Activated naive CD4-positive, alpha-beta T cell treated with anti-CD3 and anti-CD28 coated beads, Interleukin-2, amount 50 U/mL, for 72 hours (primary cell): ENCODE data around the gene GRHL3. TPM values are rescaled to one million over a fixed set of nuclear protein-coding genes. Genes with fewer than 3 reads are reported as not detected.

Experiments
- ATAC-seq, 2 donors: fragments of 150-1000 bp; cut with Tn5 transposase; 2 replicates each; pipeline ENCODE4 v1.10.0; 2021; ENCODE audit warnings: mild to moderate bottlenecking in 2 of 2, moderate library complexity in 2 of 2
- DNase-seq, 2 donors: peaks; one replicate each; pipeline ENCODE4 v3.0.0; 2021 to 2022; ENCODE audit warnings: low spot score in 2 of 2
- H3K27ac Mint-ChIP-seq, 2 donors: one replicate each; pipeline ENCODE4 v1.8.0; 2022; ENCODE audit warnings: mild to moderate bottlenecking in 2 of 2, mixed read lengths in 2 of 2
- H3K36me3 Mint-ChIP-seq, 2 donors: one replicate each; pipeline ENCODE4 v1.8.0; 2022; ENCODE audit warnings: mixed read lengths in 2 of 2
- H3K9me3 Mint-ChIP-seq, 2 donors: one replicate each; pipeline ENCODE4 v1.8.0; 2022; ENCODE audit warnings: mixed read lengths in 2 of 2
- total RNA-seq, 2 donors: library from RNA; stranded (reverse); gene quantifications; one replicate each; pipeline ENCODE4 v1.2.3, GENCODE V29; 2022

The GRHL3 gene
- total RNA-seq, 2 donors from 2014 or later, result not detected

DNA sequence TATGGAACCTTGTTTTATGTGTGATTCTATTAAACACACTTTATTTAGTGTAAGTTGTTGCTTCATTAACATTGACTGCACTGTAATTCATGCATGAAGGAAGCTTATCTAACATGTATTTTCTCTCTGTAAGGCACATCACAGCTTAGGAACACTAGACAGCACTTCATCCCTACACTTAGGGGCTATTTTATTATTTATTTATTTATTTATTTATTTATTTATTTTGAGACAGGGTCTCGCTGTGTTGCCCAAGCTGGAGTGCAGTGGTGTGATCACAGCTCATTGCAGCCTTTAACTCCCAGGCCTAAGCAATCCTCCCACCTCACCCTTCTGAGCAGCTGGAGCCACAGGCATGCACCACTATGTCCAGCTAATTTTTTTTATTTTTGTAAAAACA is 30.7 kb upstream of the GRHL3 start:
- Mint-ChIP-seq H3K9me3 (no peaks in the 10 kb centered on the region), H3K36me3 (no peaks in the 10 kb centered on the region), H3K27ac (no peak overlapping the region)
- ATAC-seq, result no peak
- DNase-seq, result no peak

DNA sequence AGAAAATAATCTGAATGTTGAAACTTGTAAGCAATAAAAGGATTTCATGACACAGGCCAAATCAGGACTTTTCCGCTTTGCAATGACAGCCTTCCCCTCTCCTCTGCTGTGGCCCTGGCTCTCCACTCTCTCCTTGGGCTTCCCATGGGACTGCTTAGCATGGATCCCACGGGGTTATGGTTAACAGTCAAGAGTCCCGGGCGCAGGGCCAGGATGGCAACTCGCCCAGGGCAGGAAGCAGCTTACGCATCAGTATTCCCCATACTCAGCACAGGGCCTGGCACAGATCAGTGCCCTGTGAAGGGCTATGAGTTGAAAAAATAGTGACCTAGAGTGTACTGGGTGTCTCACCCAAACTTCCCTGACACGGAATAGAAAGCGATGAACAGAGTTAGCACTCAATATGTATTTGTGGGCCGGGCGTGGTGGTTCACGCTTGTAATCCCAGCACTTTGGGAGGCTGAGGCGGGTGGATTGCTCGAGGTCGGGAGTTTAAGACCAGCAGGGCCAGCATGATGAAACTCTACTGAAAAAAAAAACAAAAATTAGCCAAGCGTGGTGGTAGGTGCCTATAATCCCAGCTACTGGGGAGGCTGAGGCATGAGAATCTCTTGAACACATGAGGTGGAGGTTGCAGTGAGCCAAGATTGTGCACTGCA is 29.1 kb upstream of the GRHL3 start:
- no peak for DNase-seq
- Mint-ChIP-seq H3K9me3 (no peaks in the 10 kb centered on the region), H3K27ac (no peak overlapping the region), H3K36me3 (no peaks in the 10 kb centered on the region)
- no peak for ATAC-seq

DNA sequence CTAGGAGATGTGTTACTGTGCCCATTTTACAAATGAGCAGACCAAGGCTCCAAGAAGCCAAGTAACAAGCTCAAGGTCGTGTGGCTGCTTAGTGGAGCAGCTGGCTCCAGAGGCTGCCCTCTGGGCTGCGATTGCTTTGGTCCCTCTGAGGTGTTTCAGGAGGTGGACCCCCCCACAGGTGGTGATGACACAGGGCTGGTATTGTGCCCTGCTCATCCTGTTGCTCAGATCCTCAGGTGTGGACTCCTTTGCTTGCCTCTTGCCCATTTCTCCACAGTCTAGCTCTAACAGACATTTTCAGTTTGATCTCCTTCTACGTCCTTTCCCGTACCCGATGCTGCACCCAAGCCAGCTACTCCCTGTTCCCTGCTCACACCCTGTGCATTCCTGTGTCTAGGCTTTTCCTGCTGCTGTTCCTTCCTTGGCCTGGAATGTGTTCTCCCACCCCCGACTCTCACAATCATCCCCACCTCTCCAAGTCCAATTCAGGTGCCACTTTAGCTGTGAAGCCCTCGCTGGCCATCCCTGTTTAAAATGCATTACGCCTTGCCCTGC is 28.1 kb upstream of the GRHL3 start:
- ATAC-seq, result no peak
- Mint-ChIP-seq H3K36me3 (no peaks in the 10 kb centered on the region), H3K27ac (no peak overlapping the region), H3K9me3 (no peaks in the 10 kb centered on the region)
- no peak for DNase-seq

DNA sequence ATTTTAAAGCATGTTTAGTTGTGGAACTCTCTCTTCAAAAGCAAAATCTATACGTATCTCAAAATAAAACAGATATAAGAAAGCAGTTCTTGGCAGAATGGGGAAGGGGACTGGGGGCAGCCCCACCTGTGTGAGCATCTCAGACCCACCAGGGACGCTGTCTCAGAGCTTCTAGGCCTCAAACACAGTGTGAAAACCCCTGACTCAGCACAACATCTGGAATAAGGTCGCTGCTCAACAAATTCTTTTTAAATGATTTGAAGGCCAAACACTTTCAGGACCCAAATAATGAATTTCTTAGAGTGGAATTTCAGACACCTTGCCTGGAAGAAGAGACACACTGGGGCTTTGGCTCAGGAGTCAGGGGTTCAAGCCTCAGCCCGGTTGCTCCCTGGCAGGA is 27.1 kb upstream of the GRHL3 start:
- no peaks in the 10 kb centered on the region for H3K9me3 Mint-ChIP-seq

GRCh38 chr1:24292887-24293286 is 26.3 kb upstream of the GRHL3 start:
- Mint-ChIP-seq H3K36me3 (no peaks in the 10 kb centered on the region), H3K9me3 (no peaks in the 10 kb centered on the region), H3K27ac (no peak overlapping the region)
- DNase-seq, result no peak
- ATAC-seq, result no peak

More for the DNA sequence above, 27.1 kb upstream of the GRHL3 start:
- ATAC-seq, result no peak
- no peak for DNase-seq
- Mint-ChIP-seq H3K27ac (no peak overlapping the region), H3K36me3 (no peaks in the 10 kb centered on the region)

- DNase-seq (no peak), ATAC-seq (no peak)
- no peaks in the 10 kb centered on the region for H3K9me3 Mint-ChIP-seq
- no peak overlapping the region for H3K27ac Mint-ChIP-seq
- no peaks in the 10 kb centered on the region for H3K36me3 Mint-ChIP-seq
Observed at GRCh38 chr1:24293392-24294227, 25.5 kb upstream of the GRHL3 start.

DNA sequence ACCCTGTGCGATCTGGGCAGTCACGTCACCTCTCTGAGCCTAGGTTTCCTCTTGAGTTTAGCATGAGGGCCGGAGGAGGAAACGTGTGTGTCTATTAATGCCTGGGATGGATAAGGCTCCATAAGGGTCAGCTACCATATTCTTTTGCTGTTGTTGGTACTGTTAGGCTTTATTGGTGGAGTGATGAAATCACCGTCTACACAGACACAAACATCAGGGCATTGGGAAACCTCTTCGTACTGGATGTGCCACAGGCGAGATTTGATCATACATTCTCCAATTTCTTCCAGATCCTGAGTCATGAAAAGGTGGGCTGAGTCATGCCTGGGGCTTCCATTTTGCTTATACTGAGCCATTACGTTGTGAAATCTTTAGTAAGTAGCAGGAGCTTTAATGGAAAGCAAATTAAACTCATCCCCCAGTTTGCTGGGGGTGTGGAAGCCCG is 24.9 kb upstream of the GRHL3 start:
- ATAC-seq (no peak), DNase-seq (no peak)
- Mint-ChIP-seq H3K9me3 (no peaks in the 10 kb centered on the region), H3K36me3 (no peaks in the 10 kb centered on the region), H3K27ac (no peak overlapping the region)

DNA sequence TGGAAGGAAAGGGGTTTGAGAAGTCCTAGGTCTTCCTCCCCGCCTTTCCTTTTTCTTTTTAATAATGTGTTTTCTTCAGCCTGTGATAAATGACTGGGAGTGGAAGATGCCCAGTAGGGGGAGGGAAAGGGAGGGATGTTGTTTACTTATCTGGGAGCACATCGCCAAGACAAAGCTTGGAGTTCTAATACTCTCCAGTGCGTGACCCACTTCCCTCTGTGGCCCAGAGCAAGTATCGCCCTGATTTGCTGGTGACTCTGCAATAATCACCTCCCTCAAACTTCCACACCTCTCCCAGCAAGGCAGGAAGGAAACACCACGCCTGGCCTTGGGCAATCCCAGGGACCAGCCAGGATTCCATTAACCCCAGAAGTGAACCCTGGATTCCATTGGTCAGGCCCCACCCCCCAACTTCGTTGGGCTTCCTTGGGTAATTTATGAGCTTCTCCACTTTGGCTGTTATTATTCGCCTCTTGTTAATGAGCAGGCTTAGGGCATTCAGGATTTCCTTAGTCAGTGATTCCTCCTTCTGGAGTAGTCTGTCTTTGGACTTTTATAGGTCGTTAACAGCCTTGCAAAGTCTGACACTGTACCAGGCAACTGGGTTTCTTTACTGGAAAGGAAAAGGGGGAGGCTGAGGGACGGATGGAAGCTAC is 24.3 kb upstream of the GRHL3 start:
- H3K9me3 Mint-ChIP-seq, result no peaks in the 10 kb centered on the region
- DNase-seq (no peak), ATAC-seq (no peak)
- no peaks in the 10 kb centered on the region for H3K36me3 Mint-ChIP-seq
- no peak overlapping the region for H3K27ac Mint-ChIP-seq

DNA sequence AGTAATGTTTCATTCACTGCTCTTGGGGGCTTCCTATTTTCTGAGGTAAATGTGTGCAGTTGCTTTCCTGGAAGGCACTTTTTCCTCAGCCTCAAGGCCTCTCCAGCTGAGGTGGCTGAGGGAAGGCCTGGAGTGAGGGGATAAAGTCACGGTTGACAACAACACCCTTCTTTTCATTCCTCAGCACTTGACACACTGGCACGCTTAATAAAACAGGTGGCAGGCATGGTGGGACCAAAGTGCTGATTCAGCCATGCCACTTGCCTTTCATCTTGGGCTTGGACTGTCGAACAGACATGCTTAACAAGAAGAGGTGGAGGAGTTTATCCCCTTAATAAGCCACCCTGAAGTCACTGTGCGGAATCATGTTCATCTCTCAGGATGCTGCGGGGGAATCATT is 23.6 kb upstream of the GRHL3 start:
- Mint-ChIP-seq H3K27ac (no peak overlapping the region), H3K9me3 (no peaks in the 10 kb centered on the region), H3K36me3 (no peaks in the 10 kb centered on the region)
- DNase-seq, result no peak
- no peak for ATAC-seq

DNA sequence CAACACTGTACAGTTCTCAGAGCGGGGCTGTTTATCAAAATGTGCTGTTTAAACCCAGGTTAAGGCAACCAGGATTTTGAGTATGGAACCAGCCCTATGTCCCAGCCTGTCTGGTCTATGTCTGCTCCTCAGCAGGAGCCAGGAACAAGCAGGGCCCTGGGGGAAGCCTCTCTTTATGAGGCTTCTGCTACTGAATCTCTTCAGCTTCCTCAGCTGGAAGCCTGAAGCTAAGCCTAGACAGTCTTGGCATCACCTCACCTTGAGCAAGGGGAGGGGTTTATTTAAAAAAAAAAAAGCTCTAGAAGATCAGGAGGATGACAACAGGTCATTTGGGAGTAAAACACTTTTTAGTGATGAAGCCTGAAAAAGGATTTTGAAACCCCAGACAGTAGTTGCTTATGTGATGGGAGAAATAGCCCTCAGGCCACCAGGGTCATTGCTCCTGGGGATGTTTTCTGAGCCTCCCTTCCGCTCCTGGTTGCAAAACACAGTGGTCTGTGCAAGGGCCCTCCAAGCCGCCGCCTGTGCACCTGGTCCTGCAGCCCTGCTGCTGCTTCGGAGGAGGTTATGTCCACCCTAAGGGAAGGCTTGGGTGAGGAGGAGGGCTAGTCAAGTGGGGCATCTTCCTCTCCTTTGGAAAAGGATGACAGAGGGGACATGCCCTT is 21.8 kb upstream of the GRHL3 start:
- no peaks in the 10 kb centered on the region for H3K9me3 Mint-ChIP-seq
- DNase-seq (no peak), ATAC-seq (no peak)
- no peak overlapping the region for H3K27ac Mint-ChIP-seq
- no peaks in the 10 kb centered on the region for H3K36me3 Mint-ChIP-seq

DNA sequence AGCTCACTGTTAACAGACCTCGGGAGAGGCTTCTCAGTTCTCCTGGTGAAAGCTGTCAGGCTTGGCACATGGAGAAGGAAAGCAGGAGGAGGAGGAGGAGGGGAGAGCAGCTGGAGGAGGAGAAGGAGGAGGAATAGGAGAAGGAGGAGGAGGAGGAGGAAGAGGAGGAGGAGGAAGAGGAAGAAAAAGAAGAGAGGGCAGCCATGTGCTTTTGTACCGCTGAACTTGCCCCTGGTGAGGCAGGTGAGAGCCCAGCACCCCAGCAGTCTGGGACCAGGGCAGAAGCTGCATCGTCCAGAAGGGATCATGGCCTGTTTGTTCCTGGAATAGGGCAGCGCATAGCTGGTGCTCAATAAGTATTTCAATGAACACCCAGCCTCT is 21.3 kb upstream of the GRHL3 start:
- ATAC-seq (no peak), DNase-seq (no peak)
- Mint-ChIP-seq H3K36me3 (no peaks in the 10 kb centered on the region), H3K9me3 (no peaks in the 10 kb centered on the region), H3K27ac (no peak overlapping the region)

DNA sequence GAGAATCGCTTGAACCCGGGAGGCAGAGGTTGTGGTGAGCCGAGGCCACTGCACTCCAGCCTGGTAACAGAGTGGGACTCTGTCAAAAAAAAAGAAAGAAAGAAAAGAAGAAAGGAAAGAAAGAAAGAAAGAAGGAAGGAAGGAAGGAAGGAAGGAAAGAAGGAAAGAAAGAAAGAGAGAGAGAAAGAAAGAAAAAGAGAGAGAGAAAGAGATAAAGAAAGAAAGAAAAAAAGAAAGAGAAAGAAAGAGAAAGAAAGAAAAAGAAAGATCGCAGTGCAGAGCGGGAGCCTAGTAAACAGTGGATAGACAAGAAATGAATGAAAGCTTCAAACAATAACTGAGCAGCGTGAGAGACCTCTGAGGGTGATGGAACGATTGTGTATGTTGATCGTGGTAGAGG is 20.6 kb upstream of the GRHL3 start:
- ATAC-seq (no peak), DNase-seq (no peak)
- no peaks in the 10 kb centered on the region for H3K9me3 Mint-ChIP-seq
- H3K36me3 Mint-ChIP-seq, result no peaks in the 10 kb centered on the region
- no peak overlapping the region for H3K27ac Mint-ChIP-seq

DNA sequence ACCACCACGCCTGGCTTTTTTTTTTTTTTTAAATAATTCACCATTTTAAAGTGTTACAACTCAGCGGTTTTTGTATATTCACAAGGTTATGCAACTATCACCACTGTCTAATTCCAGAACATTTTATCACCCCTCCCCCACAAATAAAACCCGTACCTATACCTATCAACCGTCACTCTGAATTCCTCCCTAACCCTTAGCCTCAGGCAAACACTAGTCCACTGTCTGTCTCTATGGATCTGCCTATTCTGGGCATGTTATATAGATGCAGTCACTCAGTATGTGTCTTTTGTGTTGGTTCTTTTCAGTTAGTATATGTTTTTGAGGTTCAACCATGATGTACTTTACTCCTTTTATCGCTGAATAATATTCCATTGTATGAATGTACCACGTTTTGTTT is 19.3 kb upstream of the GRHL3 start:
- ATAC-seq (no peak), DNase-seq (no peak)
- H3K36me3 Mint-ChIP-seq, result no peaks in the 10 kb centered on the region
- no peaks in the 10 kb centered on the region for H3K9me3 Mint-ChIP-seq
- no peak overlapping the region for H3K27ac Mint-ChIP-seq

DNA sequence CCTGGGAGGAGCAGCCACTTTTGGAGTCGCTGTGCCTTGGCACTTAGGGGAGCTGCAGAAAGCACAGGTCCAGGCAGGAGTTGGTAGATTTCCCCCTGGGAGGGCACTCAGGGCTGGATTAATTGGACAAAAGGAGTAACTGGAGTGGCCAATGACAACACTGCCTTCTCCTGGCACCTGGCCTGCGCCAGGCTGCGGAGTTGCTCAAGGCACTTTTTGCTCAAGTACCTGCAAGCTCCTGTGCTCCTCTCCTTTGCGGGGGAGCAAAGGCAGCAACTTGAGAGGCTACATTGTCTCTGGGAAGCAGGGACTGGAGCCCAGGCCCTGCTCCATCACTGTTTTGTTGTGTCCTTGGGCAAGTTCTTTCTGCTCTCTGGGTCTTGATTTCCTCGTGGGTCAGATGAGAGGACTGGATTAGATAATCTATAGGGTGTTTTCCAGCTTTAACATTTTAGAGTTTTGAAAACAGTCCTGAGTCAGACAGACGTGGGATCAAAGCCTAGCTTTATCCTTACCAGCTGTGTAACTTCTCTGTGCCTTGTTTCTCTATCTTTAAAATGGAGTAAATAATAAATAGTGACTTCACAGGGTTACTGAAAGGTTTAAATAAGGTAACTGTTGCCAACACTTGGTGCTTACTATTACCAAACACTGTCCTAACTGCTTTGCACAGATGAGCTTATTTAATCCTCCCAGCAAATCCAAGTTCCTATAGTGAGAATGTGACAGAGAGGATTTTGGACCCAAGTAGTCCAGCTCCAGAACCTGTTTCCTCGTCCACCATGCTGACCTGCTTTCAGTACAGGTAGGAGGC is 18.0 kb upstream of the GRHL3 start:
- Mint-ChIP-seq H3K27ac (no peak overlapping the region), H3K36me3 (no peaks in the 10 kb centered on the region), H3K9me3 (no peaks in the 10 kb centered on the region)
- ATAC-seq (no peak), DNase-seq (no peak)

GRCh38 chr1:24301785-24302175 is 17.4 kb upstream of the GRHL3 start:
- no peak for DNase-seq
- Mint-ChIP-seq H3K27ac (no peak overlapping the region), H3K36me3 (no peaks in the 10 kb centered on the region), H3K9me3 (no peaks in the 10 kb centered on the region)
- ATAC-seq, result no peak

DNA sequence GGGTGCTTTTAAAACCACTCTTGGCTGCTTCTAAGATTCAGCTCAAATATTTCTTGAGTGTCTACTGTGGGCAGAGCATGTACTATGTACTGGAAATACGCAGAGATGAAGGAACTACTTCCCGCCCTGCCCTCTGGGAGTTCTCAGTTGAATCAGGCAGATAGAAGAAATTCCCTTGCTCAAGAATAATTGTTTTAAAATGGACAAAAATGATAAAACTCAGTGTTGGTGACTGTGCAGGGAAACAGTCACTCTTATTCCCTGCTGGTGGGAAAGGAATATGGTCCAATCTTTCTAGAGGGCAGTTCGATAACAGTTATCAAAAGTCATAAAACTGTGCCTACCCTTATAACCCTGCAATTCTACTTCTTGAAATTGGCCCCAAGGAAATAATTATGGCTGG is 16.9 kb upstream of the GRHL3 start:
- DNase-seq, result no peak
- H3K36me3 Mint-ChIP-seq, result peaks cover 0 to 3% of the 10 kb centered on the region in 2 donors
- no peaks in the 10 kb centered on the region for H3K9me3 Mint-ChIP-seq
- H3K27ac Mint-ChIP-seq, result no peak overlapping the region
- ATAC-seq, result no peak
